Adrenal gland (tissue), 12 donors: ENCODE measurements around the gene CHRNA10. TPM values are rescaled to one million over a fixed set of nuclear protein-coding genes. Genes with fewer than 3 reads are reported as not detected.

Experiments
- DNase-seq, 7 donors: peaks; one replicate each; pipeline ENCODE4 v3.0.0-alpha.2; 2019 to 2020
- H3K27ac ChIP-seq, 5 donors: fragments of 200-600 bp; sonication (generic) in 4 of 5; 1 replicate in 3 of 5; 2 replicates in 2 of 5; pipeline versions ENCODE4 v1.5.1 to v1.8.0; 2016 to 2020; ENCODE audit warnings: mild to moderate bottlenecking in 1 of 5
- H3K27me3 ChIP-seq: fragments of 200-600 bp; 2 replicates; pipeline ENCODE4 v1.8.0; 2021
- H3K36me3 ChIP-seq, 2 donors: fragments of 200-600 bp; replicated peaks in 1 of 2; 1 replicate in 1 of 2; 2 replicates in 1 of 2; pipeline versions ENCODE4 v1.5.1 to v1.8.0; 2018 to 2022
- H3K4me1 ChIP-seq, 2 donors: fragments of 200-600 bp; replicated peaks in 1 of 2; 1 replicate in 1 of 2; 2 replicates in 1 of 2; pipeline versions ENCODE4 v1.5.1 to v1.8.0; 2018 to 2021
- H3K4me3 ChIP-seq, 4 donors: fragments of 200-600 bp; sonication (generic) in 3 of 4; one replicate each; pipeline ENCODE4 v1.5.1; 2016 to 2018
- H3K9me3 ChIP-seq, 3 donors: fragments of 200-600 bp; sonication (generic) in 1 of 3; replicated peaks in 1 of 3; 1 replicate in 2 of 3; 2 replicates in 1 of 3; pipeline versions ENCODE4 v1.5.1 to v1.8.0; 2016 to 2021
- POLR2A ChIP-seq, 2 donors: fragments of 450-650 bp; IDR thresholded peaks; one replicate each; pipeline ENCODE4 v1.6.1; 2017; ENCODE audit warnings: antibody characterized with exemption in 2 of 2, mild to moderate bottlenecking in 2 of 2, moderate library complexity in 1 of 2
- WGBS, 4 donors: extraction: QIAGEN DNeasy Blood & Tissue Kit in 2 of 4; methylation state at CpG; one replicate each; pipeline versions ENCODE4 v1.1.5 to v1.1.7; 2013 to 2017; 5-methylcytosine and 5-hydroxymethylcytosine counted together
- intact Hi-C, 2 donors: fragments of 100-400 bp; cut with DNase I; formaldehyde crosslinking; loops; one replicate each; pipeline versions ENCODE4 v1.14.1 to v1.15.0; 2022 to 2023
- polyA plus RNA-seq, 3 donors: library from polyadenylated mRNA; stranded (reverse); fragments of 200-250 nt in 2 of 3; fragments of 350-450 nt in 1 of 3; fragmentation: Illumina TruSeq in 1 of 3; extraction: RNeasy Lipid Tissue Mini Kit (QIAGEN cat#74804) in 1 of 3; gene quantifications; one replicate each; pipeline ENCODE4 v1.2.3, GENCODE V29; 2013 to 2014
- total RNA-seq, 9 donors: library from RNA; depleted of rRNA in 4 of 9; stranded (reverse); fragments of >200 nt in 4 of 9; fragments of 120-200 nt in 1 of 9; fragmentation: NEBNext Ultra II Directional in 1 of 9; extraction: Animal tissue kit (Norgen Biotek cat#: 25700) in 1 of 9; gene quantifications; one replicate each; pipeline versions ENCODE4 v1.1.0 to v1.2.4, GENCODE V29; 2013 to 2023
- TF ChIP-seq, protein P1 (sequence below), 6 experiments: fragments of 450-650 bp in 4 of 6; fragments of 200-600 bp in 2 of 6; sonication (generic) in 1 of 6; IDR thresholded peaks; 1 replicate in 5 of 6; 2 replicates in 1 of 6; pipeline versions ENCODE4 v1.5.1 to v1.8.0; 2016 to 2021; ENCODE audit warnings: antibody characterized with exemption in 6 of 6, mild to moderate bottlenecking in 2 of 6, moderate library complexity in 1 of 6
- donor health status: healthy with polysubstance abuse.
- donor health status: Bipolar disorder and iron deficiency.
- donor health status: DM: yes; HTN: yes; CAD: no.
- donor health status: DM: no; HTN: no; CAD: no.
- donor health status: DM: no; HTN: no; CAD: no.
- donor health status: DM: yes; HTN: yes; CAD: no.

The CHRNA10 gene
- total and polyA plus RNA-seq, 12 donors = 0.13 to 3.0 (median 0.81) TPM; not detected in 2

DNA sequence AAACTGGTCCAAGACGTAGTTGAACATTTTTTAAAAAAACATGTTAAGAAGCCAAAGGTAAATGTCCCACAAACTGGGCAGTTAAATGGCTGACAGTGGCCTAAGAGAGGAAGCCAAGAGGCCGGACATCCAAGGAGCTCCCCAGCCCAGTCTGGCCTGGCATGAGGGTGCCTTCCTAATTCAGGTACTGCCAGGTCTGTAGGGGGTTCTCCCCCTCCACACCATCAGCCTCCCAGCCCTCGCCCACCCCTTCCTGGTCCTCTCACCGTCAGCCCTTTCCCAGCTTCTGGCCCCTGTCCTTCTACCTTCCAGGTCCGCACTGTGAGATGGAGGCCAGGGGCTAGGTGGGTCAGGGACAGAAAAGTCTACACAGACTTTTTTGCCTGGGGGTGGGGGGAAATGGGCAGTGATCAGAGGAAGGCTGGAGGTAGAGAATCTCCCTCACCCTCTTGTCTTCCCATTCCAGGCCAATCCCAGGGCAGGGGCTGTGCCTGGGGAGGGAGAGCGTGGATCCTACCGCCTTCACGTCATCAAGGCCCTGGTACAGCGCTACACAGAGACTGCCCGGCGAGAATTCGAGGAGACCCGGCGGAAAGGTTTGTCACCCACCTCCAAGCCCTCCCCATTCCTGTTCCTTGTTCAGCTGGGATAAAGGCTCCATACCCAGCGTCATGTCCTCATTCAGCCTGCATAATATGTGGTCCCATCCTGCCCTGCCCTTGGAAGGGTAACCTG, 35.4 kb downstream of the CHRNA10 start:
- Histone ChIP-seq H3K4me1 (no peaks in the 10 kb centered on the region), H3K36me3 (no peaks in the 10 kb centered on the region), H3K27ac (no peak overlapping the region), H3K27me3 (no peaks in the 10 kb centered on the region), H3K9me3 (no peaks in the 10 kb centered on the region), H3K4me3 (no peak overlapping the region)
- intact Hi-C loops = no loop called here
- TF ChIP-seq, protein P1, sequence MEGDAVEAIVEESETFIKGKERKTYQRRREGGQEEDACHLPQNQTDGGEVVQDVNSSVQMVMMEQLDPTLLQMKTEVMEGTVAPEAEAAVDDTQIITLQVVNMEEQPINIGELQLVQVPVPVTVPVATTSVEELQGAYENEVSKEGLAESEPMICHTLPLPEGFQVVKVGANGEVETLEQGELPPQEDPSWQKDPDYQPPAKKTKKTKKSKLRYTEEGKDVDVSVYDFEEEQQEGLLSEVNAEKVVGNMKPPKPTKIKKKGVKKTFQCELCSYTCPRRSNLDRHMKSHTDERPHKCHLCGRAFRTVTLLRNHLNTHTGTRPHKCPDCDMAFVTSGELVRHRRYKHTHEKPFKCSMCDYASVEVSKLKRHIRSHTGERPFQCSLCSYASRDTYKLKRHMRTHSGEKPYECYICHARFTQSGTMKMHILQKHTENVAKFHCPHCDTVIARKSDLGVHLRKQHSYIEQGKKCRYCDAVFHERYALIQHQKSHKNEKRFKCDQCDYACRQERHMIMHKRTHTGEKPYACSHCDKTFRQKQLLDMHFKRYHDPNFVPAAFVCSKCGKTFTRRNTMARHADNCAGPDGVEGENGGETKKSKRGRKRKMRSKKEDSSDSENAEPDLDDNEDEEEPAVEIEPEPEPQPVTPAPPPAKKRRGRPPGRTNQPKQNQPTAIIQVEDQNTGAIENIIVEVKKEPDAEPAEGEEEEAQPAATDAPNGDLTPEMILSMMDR (IDR thresholded peaks at IDR 0.05) = no peak
- TF ChIP-seq POLR2A (IDR thresholded peaks at IDR 0.05) = no peak
- WGBS, 4 donors = 85 to 93% (median 90%) methylated on average over 13 to 15 of the region's 15 CpGs
- no peak for DNase-seq

DNA sequence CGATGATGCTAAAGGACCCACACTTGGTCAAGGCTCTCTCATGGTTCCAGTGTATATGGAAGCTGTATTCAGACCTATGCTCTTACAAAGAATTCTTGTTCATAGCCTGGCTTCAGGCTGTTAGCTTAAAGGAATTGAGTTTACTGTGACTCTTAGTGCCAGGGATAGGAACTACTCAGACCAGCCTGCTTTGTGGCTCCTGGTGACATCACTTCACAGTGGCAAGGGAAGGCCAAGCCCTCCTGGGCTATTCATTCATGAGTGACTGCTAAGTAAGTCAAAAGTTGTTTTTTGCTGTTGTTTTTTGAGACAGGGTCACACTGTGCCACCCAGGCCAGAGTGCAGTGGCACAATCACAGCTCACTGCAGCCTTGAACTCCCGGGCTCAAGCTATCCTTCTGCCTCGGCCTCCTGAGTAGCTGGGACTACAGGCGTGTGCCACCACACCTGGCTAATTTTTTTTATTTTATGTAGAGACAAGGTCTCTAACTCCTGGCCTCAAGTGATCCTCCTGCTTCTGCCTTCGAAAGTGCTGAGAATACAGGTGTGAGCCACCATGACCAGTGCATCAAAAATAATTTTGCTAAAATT, 39.0 kb downstream of the CHRNA10 start:
- TF ChIP-seq, protein P1 (IDR thresholded peaks at IDR 0.05) = no peak
- TF ChIP-seq POLR2A (IDR thresholded peaks at IDR 0.05) = no peak
- 81 to 91% (median 87%) methylated on average over 5 of the region's 5 CpGs for WGBS, 4 donors
- intact Hi-C loops = no loop called here
- Histone ChIP-seq H3K27ac (no peak overlapping the region), H3K9me3 (no peaks in the 10 kb centered on the region), H3K4me3 (no peak overlapping the region), H3K36me3 (no peaks in the 10 kb centered on the region), H3K27me3 (no peaks in the 10 kb centered on the region), H3K4me1 (no peaks in the 10 kb centered on the region)
- DNase-seq = no peak

DNA sequence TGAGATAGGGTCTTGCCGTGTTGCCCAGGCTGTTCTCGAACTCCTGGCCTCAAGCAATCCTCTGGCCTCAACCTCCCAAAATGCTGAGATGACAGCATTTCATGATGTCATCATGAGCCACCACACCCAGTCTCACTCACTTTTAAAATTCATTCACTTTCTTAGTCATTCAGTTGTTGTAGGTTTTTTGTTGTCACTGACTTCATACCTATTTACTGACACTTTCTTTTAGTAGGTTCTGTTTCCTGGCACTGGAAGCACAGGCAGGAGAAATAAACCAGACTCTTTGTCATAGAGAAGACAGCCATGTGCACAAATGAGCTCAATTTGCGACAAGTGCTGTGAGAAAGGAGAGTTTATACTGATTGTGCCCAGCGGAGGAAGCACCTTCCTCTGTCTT, 39.9 kb downstream of the CHRNA10 start:
- 87 to 92% (median 91%) methylated on average over 4 of the region's 4 CpGs for WGBS, 4 donors
- intact Hi-C loops = no loop called here
- Histone ChIP-seq H3K4me3 (no peak overlapping the region), H3K27me3 (no peaks in the 10 kb centered on the region), H3K27ac (no peak overlapping the region), H3K36me3 (no peaks in the 10 kb centered on the region), H3K4me1 (no peaks in the 10 kb centered on the region), H3K9me3 (no peaks in the 10 kb centered on the region)
- TF ChIP-seq, protein P1 (IDR thresholded peaks at IDR 0.05) = no peak
- no peak for DNase-seq

DNA sequence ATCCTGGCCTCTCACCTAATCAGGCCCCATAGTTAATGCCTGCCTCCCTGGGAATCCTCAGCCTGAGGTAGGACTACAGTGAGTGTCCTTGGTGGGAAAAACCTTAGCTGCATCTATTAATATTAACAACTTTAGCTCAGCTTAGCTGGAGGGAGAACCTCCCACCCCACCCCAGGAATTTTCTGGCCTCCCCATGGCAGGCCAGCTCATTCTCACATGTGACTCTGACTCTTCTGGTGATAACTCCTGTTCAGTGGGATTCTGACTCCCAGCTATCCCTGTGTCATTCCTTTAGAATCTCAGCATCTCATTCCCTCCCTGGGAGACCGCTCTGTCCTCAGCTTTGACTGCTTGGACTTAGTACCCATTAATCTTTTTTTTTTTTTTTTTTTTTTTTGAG, 43.9 kb downstream of the CHRNA10 start:
- H3K9me3 ChIP-seq = no peaks in the 10 kb centered on the region
- WGBS, 4 donors = 90 to 100% (median 97%) methylated on average over 1 of the region's 1 CpG
- no peak for TF ChIP-seq POLR2A (IDR thresholded peaks at IDR 0.05)
- TF ChIP-seq, protein P1 (IDR thresholded peaks at IDR 0.05) = no peak
- H3K4me1 ChIP-seq = no peaks in the 10 kb centered on the region
- intact Hi-C loops = no loop called here
- no peak overlapping the region for H3K4me3 ChIP-seq
- DNase-seq = no peak
- H3K27me3 ChIP-seq = no peaks in the 10 kb centered on the region
- H3K36me3 ChIP-seq = no peaks in the 10 kb centered on the region
- H3K27ac ChIP-seq = no peak overlapping the region
